HG03097 (cell line): ENCODE results near the gene RFC4.

Source experiments
- ATAC-seq: cut with Tn5 transposase; IDR thresholded peaks from one replicate; pipeline ENCODE4 v1.9.1; 2021; ENCODE audit not compliant: unreplicated experiment, low FRiP score

Gene RFC4

GRCh38 chr3:186754871-186755270 lies 51.4 kb downstream of the RFC4 start:
- no peak for ATAC-seq

GRCh38 chr3:186754006-186754405 lies 52.3 kb downstream of the RFC4 start:
- no peak for ATAC-seq

DNA sequence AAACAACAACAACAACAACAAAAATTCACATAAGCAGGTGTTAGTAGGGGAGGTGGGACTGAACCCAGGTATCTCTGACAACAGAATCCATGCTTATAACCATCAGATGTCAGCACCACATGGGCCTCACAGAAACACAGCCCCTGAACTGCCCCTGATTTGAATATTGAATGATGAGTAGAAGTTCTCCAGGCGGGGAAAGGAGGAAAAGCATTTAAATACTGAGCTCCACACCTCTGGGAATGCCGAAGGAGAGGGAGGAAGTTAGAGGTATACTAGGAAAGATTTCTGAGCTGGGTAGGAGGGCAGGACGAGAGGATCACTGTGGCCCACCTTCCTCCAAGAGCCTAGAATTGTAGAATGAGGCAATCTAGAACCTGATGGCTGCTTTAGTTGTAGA lies 54.8 kb downstream of the RFC4 start:
- ATAC-seq, result no peak

- no peak for ATAC-seq
Measured at GRCh38 chr3:186750316-186750715, 56.0 kb downstream of the RFC4 start.

DNA sequence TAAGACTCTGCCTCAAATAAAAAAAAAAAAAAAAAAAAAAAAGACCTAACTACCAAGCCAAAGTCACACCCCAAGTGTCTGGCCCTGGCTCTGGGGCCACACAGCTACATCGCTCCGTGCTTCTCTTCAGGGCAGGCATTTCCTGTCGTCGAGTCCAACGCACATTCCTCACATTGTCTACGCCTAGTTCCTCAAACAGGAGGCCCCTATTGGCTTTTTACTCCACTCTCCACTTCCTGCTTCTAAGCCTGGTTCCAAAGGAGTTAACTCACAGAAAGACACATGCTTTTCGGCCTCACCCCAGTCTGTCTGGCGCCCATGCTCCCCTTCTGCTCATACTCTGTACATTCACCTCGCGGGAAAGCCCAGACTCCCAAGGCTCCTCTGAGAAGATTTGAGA lies 60.3 kb downstream of the RFC4 start:
- no peak for ATAC-seq

GRCh38 chr3:186743666-186744065 lies 62.6 kb downstream of the RFC4 start:
- ATAC-seq, result no peak

- no peak for ATAC-seq
Measured at GRCh38 chr3:186742618-186743380, 63.5 kb downstream of the RFC4 start.
